A549 (cell line): ENCODE data around the gene SYNDIG1L. TPM values are rescaled to one million over a fixed set of nuclear protein-coding genes. Genes with fewer than 3 reads are reported as not detected.

ENCODE experiments used
- ATAC-seq, 2 experiments: fragments of 200-7000 bp in 1 of 2; fragments of >200 bp in 1 of 2; cut with Nextera tagmentation in 1 of 2; cut with Tn5 transposase in 1 of 2; 3 replicates each; pipeline versions ENCODE4 v1.8.0 to v1.9.1; 2018 to 2020; ENCODE audit warnings: mild to moderate bottlenecking in 1 of 2, moderate library complexity in 1 of 2
- CTCF ChIA-PET: fragments of 300-600 bp; sonication (Branson Sonifier 250); formaldehyde crosslinking; extraction: SDS; loops from one replicate; lab custom pipeline; 2021; ENCODE audit warnings: antibody characterized with exemption, inconsistent platforms; lab: Yijun Ruan, JAX
- POLR2A ChIA-PET: fragments of 350-600 bp; formaldehyde crosslinking; extraction: SDS; loops from one replicate; lab custom pipeline; 2021; ENCODE audit warnings: antibody characterized with exemption, inconsistent platforms; lab: Yijun Ruan, JAX
- DNase-seq, 2 experiments: peaks; one replicate each; pipeline versions ENCODE4 v3.0.0 to v3.0.0-alpha.2; 2011 to 2016; ENCODE audit warnings: low read depth in 1 of 2, low spot score in 1 of 2
- FAIRE-seq: peaks from 2 replicates; lab custom pipeline; 2011; peaks lifted over from hg19 to GRCh38; lab: Jason Lieb, UNC
- H3K27ac ChIP-seq, 2 experiments: fragments of >200 bp; sonication (Bioruptor Twin); formaldehyde crosslinking; 3 replicates each; pipeline ENCODE4 v1.5.1; 2016 to 2017
- H3K4me1 ChIP-seq: fragments of >200 bp; sonication (Bioruptor Twin); formaldehyde crosslinking; 3 replicates; pipeline ENCODE4 v1.6.1; 2016
- H3K4me2 ChIP-seq: fragments of >200 bp; sonication (Bioruptor Twin); formaldehyde crosslinking; 3 replicates; pipeline ENCODE4 v1.6.1; 2016
- H3K4me3 ChIP-seq: fragments of >200 bp; sonication (Bioruptor Twin); formaldehyde crosslinking; 3 replicates; pipeline ENCODE4 v1.5.1; 2016
- H3K9me3 ChIP-seq: fragments of >200 bp; sonication (Bioruptor Twin); formaldehyde crosslinking; 3 replicates; pipeline ENCODE4 v1.6.1; 2016
- BHLHE40 ChIP-seq: IDR thresholded peaks from 2 replicates; pipeline ENCODE4 v1.6.1; 2012; ENCODE audit warnings: low read depth, low read length, inconsistent platforms
- CBX8 ChIP-seq: fragments of 200-600 bp; sonication (generic); IDR thresholded peaks from 2 replicates; pipeline ENCODE4 v1.6.1; 2016
- E2F6 ChIP-seq: IDR thresholded peaks from 2 replicates; pipeline ENCODE4 v1.6.1; 2012; ENCODE audit warnings: low read depth, borderline replicate concordance
- EHF ChIP-seq: fragments of 250-450 bp; sonication (Bioruptor Pico); IDR thresholded peaks from 2 replicates; pipeline ENCODE4 v1.5.0; 2020; ENCODE audit warnings: mild to moderate bottlenecking
- EHMT2 ChIP-seq: fragments of 200-600 bp; sonication (generic); IDR thresholded peaks from 2 replicates; pipeline ENCODE4 v1.6.1; 2016; ENCODE audit warnings: antibody characterized with exemption, low read depth, mild to moderate bottlenecking, moderate library complexity
- FOSL2 ChIP-seq, 2 experiments: fragments of 450-650 bp in 1 of 2; fragments of >200 bp in 1 of 2; sonication (Bioruptor Twin) in 1 of 2; formaldehyde crosslinking; IDR thresholded peaks; 2 replicates each; pipeline versions ENCODE4 v1.5.0 to v1.6.1; 2016 to 2020; ENCODE audit warnings: mild to moderate bottlenecking in 1 of 2, moderate library complexity in 1 of 2
- FOXS1 ChIP-seq: fragments of 250-450 bp; sonication (Bioruptor Pico); IDR thresholded peaks from 2 replicates; pipeline ENCODE4 v1.5.0; 2020; ENCODE audit warnings: mild to moderate bottlenecking, moderate library complexity
- GATA3 ChIP-seq: IDR thresholded peaks from 2 replicates; pipeline ENCODE4 v1.6.1; 2012; ENCODE audit warnings: borderline replicate concordance
- HDAC2 ChIP-seq: fragments of 200-600 bp; sonication (generic); IDR thresholded peaks from 2 replicates; pipeline ENCODE4 v1.6.1; 2016
- HOXB5 ChIP-seq: fragments of 250-450 bp; sonication (Bioruptor Pico); IDR thresholded peaks from 2 replicates; pipeline ENCODE4 v1.5.0; 2020; ENCODE audit warnings: mild to moderate bottlenecking, moderate library complexity
- JUN ChIP-seq, 2 experiments: fragments of >200 bp; sonication (Bioruptor Twin); formaldehyde crosslinking; IDR thresholded peaks; 2 replicates in 1 of 2; 3 replicates in 1 of 2; pipeline ENCODE4 v1.6.1; 2016 to 2017
- JUNB ChIP-seq: fragments of >200 bp; sonication (Bioruptor Twin); formaldehyde crosslinking; IDR thresholded peaks from 2 replicates; pipeline ENCODE4 v1.6.1; 2016
- KDM1A ChIP-seq: fragments of 200-600 bp; sonication (generic); IDR thresholded peaks from 2 replicates; pipeline ENCODE4 v1.6.1; 2016; ENCODE audit warnings: low read depth, mild to moderate bottlenecking
- MAX ChIP-seq: IDR thresholded peaks from 2 replicates; pipeline ENCODE4 v1.6.1; 2012
- MAZ ChIP-seq: fragments of 150-350 bp; IDR thresholded peaks from 2 replicates; pipeline ENCODE4 v1.6.1; 2014; ENCODE audit warnings: antibody characterized with exemption, low read depth, low read length, borderline replicate concordance
- MYC ChIP-seq: IDR thresholded peaks from 2 replicates; pipeline ENCODE4 v1.6.1; 2012; ENCODE audit warnings: mild to moderate bottlenecking, inconsistent platforms, low read length, improper control_type of control experiment, borderline replicate concordance
- NR3C1 ChIP-seq: fragments of >200 bp; sonication (Bioruptor Twin); formaldehyde crosslinking; IDR thresholded peaks from 3 replicates; pipeline ENCODE4 v1.6.1; 2017
- POLR2A ChIP-seq: IDR thresholded peaks from 2 replicates; pipeline ENCODE4 v1.6.1; 2012; ENCODE audit warnings: mild to moderate bottlenecking, low read length
- POLR2AphosphoS2 ChIP-seq: conservative IDR thresholded peaks from 2 replicates; pipeline ENCODE4 v1.6.1; 2012; ENCODE audit warnings: low read length, improper control_type of control experiment, inconsistent platforms
- RAD21 ChIP-seq, 2 experiments: fragments of >200 bp in 1 of 2; sonication (Bioruptor Twin) in 1 of 2; formaldehyde crosslinking in 1 of 2; IDR thresholded peaks in 1 of 2; conservative IDR thresholded peaks in 1 of 2; 2 replicates in 1 of 2; 3 replicates in 1 of 2; pipeline ENCODE4 v1.6.1; 2012 to 2018; ENCODE audit warnings: inconsistent platforms in 1 of 2
- RARB ChIP-seq: fragments of 250-450 bp; sonication (Bioruptor Pico); IDR thresholded peaks from 2 replicates; pipeline ENCODE4 v1.8.0; 2021; ENCODE audit warnings: mild to moderate bottlenecking, moderate library complexity
- REST ChIP-seq: fragments of 200-600 bp; sonication (generic); IDR thresholded peaks from 2 replicates; pipeline ENCODE4 v1.6.1; 2016; ENCODE audit warnings: antibody characterized with exemption, mild to moderate bottlenecking, moderate library complexity
- RNF2 ChIP-seq: fragments of 200-600 bp; sonication (generic); IDR thresholded peaks from 2 replicates; pipeline ENCODE4 v1.6.1; 2016; ENCODE audit warnings: low read depth, mild to moderate bottlenecking, antibody characterized with exemption, moderate library complexity, borderline replicate concordance
- SMC3 ChIP-seq: fragments of >200 bp; sonication (Bioruptor Twin); formaldehyde crosslinking; IDR thresholded peaks from 3 replicates; pipeline ENCODE4 v1.6.1; 2018; ENCODE audit warnings: inconsistent platforms
- SREBF2 ChIP-seq: fragments of 450-650 bp; IDR thresholded peaks from 2 replicates; pipeline ENCODE4 v1.6.1; 2014; ENCODE audit warnings: mild to moderate bottlenecking, moderate library complexity
- TP53 ChIP-seq: fragments of 250-450 bp; sonication (Bioruptor Pico); IDR thresholded peaks from 2 replicates; pipeline ENCODE4 v1.5.0; 2021; ENCODE audit warnings: mild to moderate bottlenecking, moderate library complexity
- ZC3H11A ChIP-seq: fragments of 450-650 bp; IDR thresholded peaks from 2 replicates; pipeline ENCODE4 v1.6.1; 2014; ENCODE audit warnings: antibody characterized with exemption, mild to moderate bottlenecking
- ZSCAN20 ChIP-seq: fragments of 250-450 bp; sonication (Bioruptor Pico); IDR thresholded peaks from 2 replicates; pipeline ENCODE4 v1.8.0; 2022; ENCODE audit warnings: mild to moderate bottlenecking, moderate library complexity
- WGBS: methylation state at CpG from one replicate; pipeline ENCODE4 v1.1.6; 2017; ENCODE audit errors: missing lambda C conversion rate; 5-methylcytosine and 5-hydroxymethylcytosine counted together
- polyA plus RNA-seq, 4 experiments: library from polyadenylated mRNA; depleted of rRNA in 3 of 4; stranded (reverse); fragments of >200 nt; fragmentation: RNase III in 1 of 4; extraction: RNeasy Plus Mini Kit Qiagen cat#74134 plus additional on column Dnase treatment in 1 of 4; gene quantifications; 2 replicates in 3 of 4; 3 replicates in 1 of 4; pipeline ENCODE4 v1.2.3, GENCODE V29; 2011 to 2017
- TF ChIP-seq, protein P1 (sequence below): IDR thresholded peaks from 2 replicates; pipeline ENCODE4 v1.6.1; 2012
- TF ChIP-seq, protein P2 (sequence below): fragments of 450-650 bp; IDR thresholded peaks from 2 replicates; pipeline ENCODE4 v1.6.1; 2014; ENCODE audit warnings: antibody characterized with exemption

Gene SYNDIG1L
- polyA plus RNA-seq, 2 of the 4 experiments (the other 2 are of a cell fraction) = not detected

DNA sequence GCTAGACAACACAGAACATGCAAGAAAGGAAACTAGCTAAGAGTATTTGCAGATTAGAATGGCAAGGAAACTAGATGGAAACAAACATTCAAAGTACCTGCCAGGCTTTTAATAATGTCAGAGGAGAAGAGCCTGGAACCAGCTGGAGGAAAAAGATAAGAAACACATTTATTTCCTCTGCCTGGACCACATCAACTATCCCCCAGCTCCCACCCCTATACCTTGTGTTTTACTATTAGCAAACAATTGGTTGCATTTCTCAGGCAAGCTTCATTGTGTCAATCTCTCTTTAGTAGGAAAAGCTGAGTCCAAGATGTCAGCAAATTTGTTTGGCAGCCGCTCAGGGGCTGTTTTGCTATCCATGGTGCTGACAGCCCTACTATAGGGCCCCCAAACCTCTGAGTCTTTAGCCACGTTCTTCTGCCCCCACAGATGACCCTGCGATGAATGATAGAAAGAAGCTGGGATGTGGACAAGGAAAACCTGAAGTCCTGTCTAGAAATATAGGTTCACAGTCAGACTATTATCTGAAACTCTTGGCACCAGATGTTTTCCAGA lies 11.6 kb upstream of the SYNDIG1L start:
- H3K4me1 ChIP-seq = no peaks in the 10 kb centered on the region
- H3K4me3 ChIP-seq = no peak overlapping the region
- CTCF ChIA-PET = interaction anchor here (1.1 to 1.8 kb wide), 3 partner anchors 22 to 44 kb away, joined by 3 to 5 read pairs (median 3); no protein-coding TSS in a partner anchor
- POLR2A ChIA-PET = no interaction called here
- FAIRE-seq (no peak), ATAC-seq (no peak), DNase-seq (no peak)
- 3% methylated on average over 3 of the region's 3 CpGs for WGBS
- no peak overlapping the region for H3K4me2 ChIP-seq
- TF ChIP-seq HOXB5 (CRISPR knock-in tag) (no peak), TP53 (CRISPR knock-in tag) (no peak), GATA3 (no peak), JUN (IDR thresholded peaks at IDR 0.05) (no peak), ZC3H11A (no peak), SREBF2 (no peak), MYC (no peak), REST (peak; percentile 87), SMC3 (no peak)
- H3K9me3 ChIP-seq = no peaks in the 10 kb centered on the region
- no peak overlapping the region for H3K27ac ChIP-seq

GRCh38 chr14:74434294-74434693 lies 8.3 kb upstream of the SYNDIG1L start:
- Histone ChIP-seq H3K4me1 (no peaks in the 10 kb centered on the region), H3K27ac (no peak overlapping the region), H3K4me2 (no peak overlapping the region), H3K9me3 (no peaks in the 10 kb centered on the region), H3K4me3 (no peak overlapping the region)
- ChIA-PET POLR2A (no interaction called here), CTCF (no interaction called here)
- ATAC-seq (no peak), DNase-seq (no peak), FAIRE-seq (no peak)
- 3% methylated on average over 2 of the region's 2 CpGs for WGBS
- TF ChIP-seq EHMT2 (no peak), KDM1A (no peak), ZSCAN20 (CRISPR knock-in tag) (no peak), BHLHE40 (no peak), POLR2A (no peak), CBX8 (no peak), RAD21 (conservative IDR thresholded peaks at IDR 0.05 in 1 of 2, IDR thresholded peaks at IDR 0.05 in 1 of 2) (no peak), EHF (no peak), MAX (no peak)

DNA sequence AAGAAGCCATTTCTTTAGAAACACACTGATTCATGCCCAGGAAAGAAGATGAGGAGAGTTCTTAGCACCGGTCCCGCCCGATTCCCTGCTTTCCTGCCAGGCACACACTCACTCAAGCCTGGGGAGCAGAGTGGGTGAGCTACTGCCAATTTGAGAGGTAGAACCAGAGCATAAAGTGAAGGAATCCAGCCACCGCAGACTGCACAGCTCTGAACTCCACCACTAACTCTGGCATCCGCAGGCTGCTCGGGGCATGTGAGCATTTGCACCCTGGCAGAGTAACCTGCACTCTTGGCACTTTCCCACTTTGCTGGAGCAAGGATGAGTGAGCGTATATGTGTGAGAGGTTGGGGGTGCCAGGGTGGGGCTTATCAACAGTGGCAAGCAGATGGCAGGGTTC lies 4.0 kb upstream of the SYNDIG1L start:
- 26% methylated on average over 7 of the region's 7 CpGs for WGBS
- POLR2A ChIA-PET = no interaction called here
- TF ChIP-seq HOXB5 (CRISPR knock-in tag) (no peak), POLR2AphosphoS2 (no peak), FOXS1 (no peak), RARB (CRISPR knock-in tag) (no peak), RNF2 (no peak), JUNB (no peak), HDAC2 (no peak), NR3C1 (no peak), FOSL2 (IDR thresholded peaks at IDR 0.05) (no peak), FOSL2 (CRISPR knock-in tag; IDR thresholded peaks at IDR 0.05) (no peak), E2F6 (no peak), MAZ (no peak)
- TF ChIP-seq, protein P1, sequence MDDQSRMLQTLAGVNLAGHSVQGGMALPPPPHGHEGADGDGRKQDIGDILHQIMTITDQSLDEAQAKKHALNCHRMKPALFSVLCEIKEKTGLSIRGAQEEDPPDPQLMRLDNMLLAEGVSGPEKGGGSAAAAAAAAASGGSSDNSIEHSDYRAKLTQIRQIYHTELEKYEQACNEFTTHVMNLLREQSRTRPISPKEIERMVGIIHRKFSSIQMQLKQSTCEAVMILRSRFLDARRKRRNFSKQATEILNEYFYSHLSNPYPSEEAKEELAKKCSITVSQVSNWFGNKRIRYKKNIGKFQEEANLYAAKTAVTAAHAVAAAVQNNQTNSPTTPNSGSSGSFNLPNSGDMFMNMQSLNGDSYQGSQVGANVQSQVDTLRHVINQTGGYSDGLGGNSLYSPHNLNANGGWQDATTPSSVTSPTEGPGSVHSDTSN = no peak
- TF ChIP-seq, protein P2, sequence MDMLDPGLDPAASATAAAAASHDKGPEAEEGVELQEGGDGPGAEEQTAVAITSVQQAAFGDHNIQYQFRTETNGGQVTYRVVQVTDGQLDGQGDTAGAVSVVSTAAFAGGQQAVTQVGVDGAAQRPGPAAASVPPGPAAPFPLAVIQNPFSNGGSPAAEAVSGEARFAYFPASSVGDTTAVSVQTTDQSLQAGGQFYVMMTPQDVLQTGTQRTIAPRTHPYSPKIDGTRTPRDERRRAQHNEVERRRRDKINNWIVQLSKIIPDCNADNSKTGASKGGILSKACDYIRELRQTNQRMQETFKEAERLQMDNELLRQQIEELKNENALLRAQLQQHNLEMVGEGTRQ = no peak
- TF ChIP-seq, all 56 proteins: peak for 0
- Histone ChIP-seq H3K9me3 (no peaks in the 10 kb centered on the region), H3K4me1 (no peaks in the 10 kb centered on the region), H3K4me2 (no peak overlapping the region), H3K27ac (no peak overlapping the region), H3K4me3 (no peak overlapping the region)
- no peak for DNase-seq
- CTCF ChIA-PET = interaction anchor here (0.7 to 0.8 kb wide), 2 partner anchors 11 to 127 kb away, joined by 3 read pairs; partner anchors contain the start of gene ABCD4
- no peak for ATAC-seq
- no peak for FAIRE-seq
